ENCODE results near the gene PRX.

The PRX gene

DNA sequence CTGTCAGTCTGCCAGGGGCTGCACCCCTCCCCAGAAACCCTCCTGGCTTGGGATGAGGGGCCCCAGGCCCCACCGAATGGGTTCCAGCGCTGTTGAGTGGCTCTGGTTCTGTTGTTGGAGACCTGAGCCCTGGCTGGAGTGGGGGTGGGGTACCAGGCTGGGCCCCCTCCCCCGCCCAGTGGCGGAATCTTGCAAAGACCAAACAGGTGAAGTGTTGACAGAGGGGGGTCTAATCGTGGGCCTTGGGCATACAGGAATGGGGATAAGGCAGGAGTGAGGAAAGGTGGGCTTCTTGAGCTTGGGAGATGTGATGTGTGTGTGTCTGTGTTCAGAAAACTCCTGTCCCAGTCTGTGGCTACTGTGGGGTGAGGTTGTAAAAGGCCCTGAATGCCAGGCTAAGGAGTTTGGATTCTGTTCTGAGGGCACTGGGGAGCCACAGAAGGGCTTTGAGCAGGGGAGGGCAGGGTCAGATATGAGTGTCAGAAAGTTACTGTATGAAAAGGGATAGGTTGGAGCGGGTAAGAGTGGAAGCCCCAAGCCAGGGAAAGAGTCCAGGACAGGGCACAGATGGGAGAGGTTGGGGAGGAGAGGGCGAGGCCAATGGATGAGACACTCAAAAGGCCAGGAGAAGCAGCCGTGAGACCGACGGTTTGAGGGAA lies 23.0 kb downstream of the PRX start, which contains the start of gene HIPK4:
Gene HIPK4, minus strand, starts transcription at position 98 of the 659 bp plus-strand sequence. CDS start 279 bp downstream, outside the sequence.
- H3K27me3 ChIP-seq (ENCODE audit: control insufficient read depth in 1 of 2, insufficient read depth in 2 of 2, low read length in 2 of 2) = no peaks in the 10 kb centered on the region
- no peak within 1 kb of the TSS for H3K27ac ChIP-seq (ENCODE audit: low read depth, low read length)
- H3K4me3 ChIP-seq (ENCODE audit: low read depth in 1 of 2, low read length in 2 of 2) = no peak within 1 kb of the TSS
- H3K9ac ChIP-seq (ENCODE audit: low read depth in 1 of 2, low read length in 2 of 2) = no peak within 1 kb of the TSS
- no peaks in the 10 kb centered on the region for H3K9me3 ChIP-seq (ENCODE audit: control insufficient read depth in 1 of 2, low read length in 2 of 2)
- H3K36me3 ChIP-seq (ENCODE audit: control insufficient read depth in 1 of 2, insufficient read depth in 2 of 2, low read length in 2 of 2) = no peaks in the 10 kb centered on the region
- no peaks in the 10 kb centered on the region for H3K4me1 ChIP-seq (ENCODE audit: control insufficient read depth in 1 of 2, insufficient read depth in 2 of 2, low read length in 2 of 2)

DNA sequence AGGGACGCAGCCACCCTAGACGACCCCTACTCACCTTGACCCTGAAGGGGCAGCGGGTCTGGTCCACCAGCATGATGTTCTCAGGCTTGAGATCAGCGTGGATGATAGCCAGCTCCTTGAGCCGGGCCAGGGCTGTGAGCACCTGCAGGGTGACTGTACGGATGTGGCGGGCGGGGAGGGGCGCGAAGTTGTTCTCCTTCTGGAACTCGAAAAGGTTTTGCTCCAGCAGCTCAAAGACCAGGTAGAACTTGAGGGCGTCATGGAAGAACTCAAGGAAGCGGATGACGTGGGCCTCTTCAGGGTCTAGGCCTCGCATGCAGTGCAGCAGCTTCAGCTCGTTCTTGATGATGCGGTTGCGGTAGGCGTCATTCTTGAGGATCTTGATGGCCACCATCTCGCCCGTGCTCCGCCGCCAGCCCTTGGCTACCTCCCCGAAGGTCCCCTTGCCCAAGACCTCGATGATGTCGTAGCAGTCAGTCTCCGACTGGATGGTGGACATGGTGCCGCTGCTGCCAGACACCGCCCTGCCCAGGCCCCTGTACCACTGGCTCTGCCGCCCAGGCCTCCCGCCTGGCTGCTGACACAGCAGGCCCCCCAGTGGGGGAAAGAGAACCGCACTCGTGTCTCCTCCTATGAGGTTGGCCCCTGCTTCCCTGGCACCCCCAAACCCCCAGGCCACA lies 23.6 kb downstream of the PRX start:
- no peaks in the 10 kb centered on the region for H3K27me3 ChIP-seq (ENCODE audit: control insufficient read depth in 1 of 2, insufficient read depth in 2 of 2, low read length in 2 of 2)
- no peaks in the 10 kb centered on the region for H3K4me1 ChIP-seq (ENCODE audit: control insufficient read depth in 1 of 2, insufficient read depth in 2 of 2, low read length in 2 of 2)
- H3K36me3 ChIP-seq (ENCODE audit: control insufficient read depth in 1 of 2, insufficient read depth in 2 of 2, low read length in 2 of 2) = no peaks in the 10 kb centered on the region
- H3K9ac ChIP-seq (ENCODE audit: low read depth in 1 of 2, low read length in 2 of 2) = no peak overlapping the region
- no peak overlapping the region for H3K27ac ChIP-seq (ENCODE audit: low read depth, low read length)
- no peaks in the 10 kb centered on the region for H3K9me3 ChIP-seq (ENCODE audit: control insufficient read depth in 1 of 2, low read length in 2 of 2)
- H3K4me3 ChIP-seq (ENCODE audit: low read depth in 1 of 2, low read length in 2 of 2) = no peak overlapping the region

DNA sequence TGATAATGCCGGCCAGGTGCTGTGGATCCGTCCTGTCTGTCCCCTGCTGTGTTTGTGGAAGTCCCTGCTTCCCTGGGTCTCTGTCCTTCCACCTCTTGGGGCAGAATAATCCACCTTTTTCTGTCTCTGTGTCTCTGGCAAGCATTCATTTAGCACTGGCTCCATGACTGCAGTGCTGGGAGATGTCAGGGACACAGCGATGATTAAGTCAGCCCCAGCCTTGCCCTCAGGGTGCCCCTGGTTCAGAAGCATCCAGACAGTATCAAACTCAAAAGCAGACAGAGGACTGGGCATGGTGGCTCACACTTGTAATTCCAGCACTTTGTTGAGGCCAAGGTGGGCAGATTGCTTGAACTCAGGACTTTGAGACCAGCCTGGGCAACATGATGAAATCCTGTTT lies 24.7 kb downstream of the PRX start:
- Histone ChIP-seq H3K9me3 (ENCODE audit: control insufficient read depth in 1 of 2, low read length in 2 of 2) (no peaks in the 10 kb centered on the region), H3K4me1 (ENCODE audit: control insufficient read depth in 1 of 2, insufficient read depth in 2 of 2, low read length in 2 of 2) (no peaks in the 10 kb centered on the region), H3K27ac (ENCODE audit: low read depth, low read length) (no peak overlapping the region), H3K4me3 (ENCODE audit: low read depth in 1 of 2, low read length in 2 of 2) (no peak overlapping the region), H3K36me3 (ENCODE audit: control insufficient read depth in 1 of 2, insufficient read depth in 2 of 2, low read length in 2 of 2) (no peaks in the 10 kb centered on the region), H3K27me3 (ENCODE audit: control insufficient read depth in 1 of 2, insufficient read depth in 2 of 2, low read length in 2 of 2) (no peaks in the 10 kb centered on the region), H3K9ac (ENCODE audit: low read depth in 1 of 2, low read length in 2 of 2) (no peak overlapping the region)

DNA sequence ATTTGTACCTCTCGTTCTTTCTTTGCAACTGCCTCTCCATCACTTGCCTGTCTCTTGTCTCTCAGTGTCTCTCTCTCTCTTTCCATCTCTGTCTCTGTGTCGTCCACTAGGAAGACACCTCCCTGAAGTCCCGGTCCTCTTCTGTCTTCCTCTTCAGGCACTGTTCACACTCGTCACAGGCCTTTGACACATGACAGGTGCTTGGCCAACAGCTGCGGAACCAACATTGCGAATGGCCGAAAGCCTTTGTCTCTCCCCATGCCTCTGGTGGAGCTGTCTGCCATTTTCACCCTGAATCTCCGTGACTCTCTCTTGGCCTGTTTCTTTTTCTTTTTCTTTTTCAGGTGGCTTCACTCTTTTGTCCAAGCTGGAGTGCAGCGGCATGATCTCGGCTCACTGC lies 26.0 kb downstream of the PRX start:
- no peak overlapping the region for H3K27ac ChIP-seq (ENCODE audit: low read depth, low read length)
- no peaks in the 10 kb centered on the region for H3K27me3 ChIP-seq (ENCODE audit: control insufficient read depth in 1 of 2, insufficient read depth in 2 of 2, low read length in 2 of 2)
- no peaks in the 10 kb centered on the region for H3K36me3 ChIP-seq (ENCODE audit: control insufficient read depth in 1 of 2, insufficient read depth in 2 of 2, low read length in 2 of 2)
- H3K9me3 ChIP-seq (ENCODE audit: control insufficient read depth in 1 of 2, low read length in 2 of 2) = no peaks in the 10 kb centered on the region
- no peaks in the 10 kb centered on the region for H3K4me1 ChIP-seq (ENCODE audit: control insufficient read depth in 1 of 2, insufficient read depth in 2 of 2, low read length in 2 of 2)
- H3K9ac ChIP-seq (ENCODE audit: low read depth in 1 of 2, low read length in 2 of 2) = no peak overlapping the region
- H3K4me3 ChIP-seq (ENCODE audit: low read depth in 1 of 2, low read length in 2 of 2) = no peak overlapping the region

DNA sequence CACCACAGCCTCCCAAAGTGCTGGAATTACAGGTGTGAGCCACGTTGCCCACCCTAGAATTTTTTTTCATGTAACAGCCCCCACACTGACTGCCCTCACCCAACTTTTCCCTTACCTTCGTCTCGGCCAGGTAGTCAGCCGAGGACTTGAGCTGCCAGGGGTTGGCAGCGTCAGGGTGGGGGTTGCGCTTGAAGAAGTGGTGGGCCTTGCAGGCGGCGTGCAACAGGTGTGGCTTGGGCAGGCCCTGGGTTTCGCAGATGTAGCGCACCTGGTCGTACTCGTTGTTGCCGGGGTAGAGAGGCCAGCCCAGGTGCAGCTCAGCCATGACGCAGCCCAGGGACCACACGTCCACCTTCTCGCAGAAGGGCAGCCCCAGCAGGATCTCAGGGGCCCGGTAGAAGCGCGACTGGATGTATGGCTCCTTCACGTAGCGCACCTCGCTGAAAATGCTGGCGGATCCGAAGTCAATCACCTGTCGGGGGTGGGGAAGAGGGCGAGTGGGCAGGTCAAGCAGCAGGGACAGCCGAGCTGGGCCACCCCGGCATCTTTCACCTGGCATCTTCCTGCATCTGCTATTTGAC lies 29.4 kb downstream of the PRX start:
- Histone ChIP-seq H3K27ac (ENCODE audit: low read depth, low read length) (no peak overlapping the region), H3K9me3 (ENCODE audit: control insufficient read depth in 1 of 2, low read length in 2 of 2) (no peaks in the 10 kb centered on the region), H3K9ac (ENCODE audit: low read depth in 1 of 2, low read length in 2 of 2) (no peak overlapping the region), H3K4me3 (ENCODE audit: low read depth in 1 of 2, low read length in 2 of 2) (no peak overlapping the region), H3K36me3 (ENCODE audit: control insufficient read depth in 1 of 2, insufficient read depth in 2 of 2, low read length in 2 of 2) (peaks cover 0 to 3% of the 10 kb centered on the region in 2 donors), H3K4me1 (ENCODE audit: control insufficient read depth in 1 of 2, insufficient read depth in 2 of 2, low read length in 2 of 2) (no peaks in the 10 kb centered on the region), H3K27me3 (ENCODE audit: control insufficient read depth in 1 of 2, insufficient read depth in 2 of 2, low read length in 2 of 2) (no peaks in the 10 kb centered on the region)

DNA sequence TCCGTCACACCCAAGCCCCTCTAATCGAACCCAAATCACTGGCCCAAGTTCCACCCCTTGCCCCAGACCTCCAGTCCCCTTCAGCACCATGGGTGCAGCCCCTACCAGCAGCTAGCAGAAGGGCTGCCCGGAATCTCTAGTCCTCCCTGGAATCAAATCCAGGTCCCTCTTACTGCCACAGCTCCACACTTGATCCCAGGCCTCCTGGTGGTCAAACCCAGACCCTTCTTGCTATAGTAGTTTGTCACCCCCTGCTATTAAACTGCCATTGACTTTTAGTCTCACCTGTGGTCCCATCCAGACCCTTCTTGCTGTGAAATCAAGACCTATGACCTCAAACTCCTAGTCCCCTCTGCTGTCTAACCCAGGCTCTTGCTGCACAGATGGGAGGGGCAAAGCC lies 31.9 kb downstream of the PRX start:
- no peaks in the 10 kb centered on the region for H3K4me1 ChIP-seq (ENCODE audit: control insufficient read depth in 1 of 2, insufficient read depth in 2 of 2, low read length in 2 of 2)
- H3K36me3 ChIP-seq (ENCODE audit: control insufficient read depth in 1 of 2, insufficient read depth in 2 of 2, low read length in 2 of 2) = peaks cover 0 to 21% of the 10 kb centered on the region in 2 donors
- no peak overlapping the region for H3K4me3 ChIP-seq (ENCODE audit: low read depth in 1 of 2, low read length in 2 of 2)
- no peaks in the 10 kb centered on the region for H3K27me3 ChIP-seq (ENCODE audit: control insufficient read depth in 1 of 2, insufficient read depth in 2 of 2, low read length in 2 of 2)
- no peak overlapping the region for H3K27ac ChIP-seq (ENCODE audit: low read depth, low read length)
- no peaks in the 10 kb centered on the region for H3K9me3 ChIP-seq (ENCODE audit: control insufficient read depth in 1 of 2, low read length in 2 of 2)
- no peak overlapping the region for H3K9ac ChIP-seq (ENCODE audit: low read depth in 1 of 2, low read length in 2 of 2)

DNA sequence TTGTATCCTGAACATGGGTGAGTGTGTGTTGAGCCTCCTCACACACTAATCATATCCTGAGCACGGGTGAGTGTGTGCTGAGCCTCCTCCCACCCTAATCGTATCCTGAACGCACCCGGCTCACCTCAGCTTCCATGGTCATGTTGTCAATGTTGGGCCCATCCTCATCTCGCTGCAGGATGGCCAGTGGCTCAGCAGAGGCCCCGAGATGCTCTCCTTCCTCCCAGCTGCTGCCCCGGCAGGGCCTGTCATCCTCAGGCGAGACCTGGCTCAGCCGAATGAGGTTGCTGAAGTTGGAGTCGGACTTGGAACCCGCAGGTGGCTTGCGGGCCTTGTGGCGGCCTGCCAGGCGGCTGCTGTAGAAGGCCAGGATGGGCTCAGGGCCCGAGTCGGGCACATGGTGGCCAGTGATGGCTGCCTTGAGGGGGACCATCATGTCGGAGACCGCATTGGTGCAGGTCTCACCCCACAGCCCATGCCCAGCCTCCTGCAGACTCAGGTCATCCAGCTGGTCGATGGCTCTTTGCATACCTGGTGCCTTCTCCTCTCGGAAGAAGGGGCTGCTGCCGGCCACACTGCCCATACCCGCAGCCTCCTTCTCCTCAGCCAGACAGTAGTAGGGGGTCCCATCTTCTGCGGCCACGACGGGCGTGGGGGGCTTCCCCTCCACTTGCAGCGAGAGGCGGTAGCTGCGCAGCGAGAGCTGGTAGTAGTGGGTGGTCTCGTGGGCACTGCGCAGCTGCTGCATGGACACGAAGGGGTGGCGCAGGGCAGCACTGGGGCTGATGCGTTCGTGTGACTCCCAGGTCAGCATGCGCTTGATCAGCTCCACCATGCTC lies 32.8 kb downstream of the PRX start:
- no peak overlapping the region for H3K4me3 ChIP-seq (ENCODE audit: low read depth in 1 of 2, low read length in 2 of 2)
- H3K9ac ChIP-seq (ENCODE audit: low read depth in 1 of 2, low read length in 2 of 2) = no peak overlapping the region
- H3K4me1 ChIP-seq (ENCODE audit: control insufficient read depth in 1 of 2, insufficient read depth in 2 of 2, low read length in 2 of 2) = no peaks in the 10 kb centered on the region
- H3K27ac ChIP-seq (ENCODE audit: low read depth, low read length) = no peak overlapping the region
- H3K36me3 ChIP-seq (ENCODE audit: control insufficient read depth in 1 of 2, insufficient read depth in 2 of 2, low read length in 2 of 2) = peaks cover 0 to 22% of the 10 kb centered on the region in 2 donors
- H3K27me3 ChIP-seq (ENCODE audit: control insufficient read depth in 1 of 2, insufficient read depth in 2 of 2, low read length in 2 of 2) = no peaks in the 10 kb centered on the region
- H3K9me3 ChIP-seq (ENCODE audit: control insufficient read depth in 1 of 2, low read length in 2 of 2) = no peaks in the 10 kb centered on the region

DNA sequence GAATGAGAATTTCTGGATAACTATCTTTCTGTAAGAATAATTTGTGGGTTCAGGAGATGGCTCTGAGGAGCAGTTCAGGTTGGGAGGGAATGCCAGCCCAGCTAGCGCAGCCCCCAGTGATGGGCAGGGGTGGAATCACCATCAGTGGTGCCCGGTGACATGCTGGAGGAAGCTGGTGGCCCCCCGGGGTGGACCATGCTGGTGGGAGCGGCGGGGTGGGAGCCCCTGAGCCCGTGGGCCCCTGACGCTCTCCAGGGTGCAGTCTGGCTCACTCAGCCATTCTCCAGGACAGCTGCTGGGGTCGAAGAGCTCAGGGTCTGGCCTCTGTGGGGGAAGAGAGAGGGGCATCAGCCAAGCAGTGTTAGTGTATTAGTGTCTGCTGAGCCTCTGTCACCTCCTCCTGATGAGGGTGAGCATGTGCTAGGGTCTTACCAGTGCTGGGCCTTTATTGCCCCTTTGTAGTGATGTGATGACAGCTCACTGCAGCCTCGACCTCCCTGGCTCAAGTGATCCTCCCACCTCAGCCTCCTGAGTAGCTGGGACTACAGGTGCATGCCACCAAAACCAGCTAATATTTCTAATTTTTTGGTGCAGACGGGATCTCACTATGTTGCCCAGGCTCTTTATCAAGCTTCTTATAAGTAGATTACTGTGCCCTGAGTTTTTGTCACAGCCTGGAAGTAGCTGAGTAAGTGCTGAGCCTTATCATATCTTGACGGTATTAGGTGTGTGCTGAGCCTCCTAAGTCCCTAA lies 33.6 kb downstream of the PRX start:
- Histone ChIP-seq H3K36me3 (ENCODE audit: control insufficient read depth in 1 of 2, insufficient read depth in 2 of 2, low read length in 2 of 2) (peaks cover 0 to 23% of the 10 kb centered on the region in 2 donors), H3K27me3 (ENCODE audit: control insufficient read depth in 1 of 2, insufficient read depth in 2 of 2, low read length in 2 of 2) (no peaks in the 10 kb centered on the region), H3K4me3 (ENCODE audit: low read depth in 1 of 2, low read length in 2 of 2) (no peak overlapping the region), H3K4me1 (ENCODE audit: control insufficient read depth in 1 of 2, insufficient read depth in 2 of 2, low read length in 2 of 2) (no peaks in the 10 kb centered on the region), H3K9ac (ENCODE audit: low read depth in 1 of 2, low read length in 2 of 2) (no peak overlapping the region), H3K27ac (ENCODE audit: low read depth, low read length) (no peak overlapping the region), H3K9me3 (ENCODE audit: control insufficient read depth in 1 of 2, low read length in 2 of 2) (no peaks in the 10 kb centered on the region)

DNA sequence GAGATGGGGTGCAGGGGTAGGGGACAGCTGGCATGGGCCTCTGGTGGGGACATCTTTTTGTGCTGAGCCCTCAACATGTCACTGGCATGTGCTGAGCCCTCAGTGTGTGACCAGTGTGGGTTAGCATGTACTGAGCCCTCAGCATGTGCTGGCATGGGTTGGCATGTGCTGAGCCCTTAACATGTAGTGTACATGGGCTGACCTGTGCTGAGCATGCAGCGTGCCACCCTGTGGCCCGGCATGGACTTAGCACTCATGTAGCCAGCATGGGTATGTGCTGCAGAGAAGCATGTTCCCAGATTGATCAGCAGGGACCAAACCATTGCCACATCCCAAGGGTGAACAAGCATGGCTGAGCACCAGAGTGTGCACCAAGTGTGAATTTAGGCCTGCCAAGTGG lies 34.7 kb downstream of the PRX start:
- no peaks in the 10 kb centered on the region for H3K4me1 ChIP-seq (ENCODE audit: control insufficient read depth in 1 of 2, insufficient read depth in 2 of 2, low read length in 2 of 2)
- H3K36me3 ChIP-seq (ENCODE audit: control insufficient read depth in 1 of 2, insufficient read depth in 2 of 2, low read length in 2 of 2) = peaks cover 5 to 31% of the 10 kb centered on the region in 2 donors
- H3K9ac ChIP-seq (ENCODE audit: low read depth in 1 of 2, low read length in 2 of 2) = no peak overlapping the region
- H3K9me3 ChIP-seq (ENCODE audit: control insufficient read depth in 1 of 2, low read length in 2 of 2) = no peaks in the 10 kb centered on the region
- no peak overlapping the region for H3K4me3 ChIP-seq (ENCODE audit: low read depth in 1 of 2, low read length in 2 of 2)
- H3K27ac ChIP-seq (ENCODE audit: low read depth, low read length) = no peak overlapping the region
- H3K27me3 ChIP-seq (ENCODE audit: control insufficient read depth in 1 of 2, insufficient read depth in 2 of 2, low read length in 2 of 2) = no peaks in the 10 kb centered on the region
